Neutrophil (primary cell): ENCODE results near the gene WNT7B.

ENCODE experiments used
- H3K27ac ChIP-seq: fragments of 200-600 bp; sonication (generic); 2 replicates; pipeline ENCODE4 v1.5.1; 2016; ENCODE audit warnings: mild to moderate bottlenecking, moderate library complexity
- H3K27me3 ChIP-seq: fragments of 200-600 bp; sonication (generic); 2 replicates; pipeline ENCODE4 v1.6.0; 2016; ENCODE audit warnings: mild to moderate bottlenecking
- H3K36me3 ChIP-seq: fragments of 200-600 bp; sonication (generic); 2 replicates; pipeline ENCODE4 v1.5.1; 2017
- H3K4me1 ChIP-seq, 2 experiments: fragments of 200-600 bp in 1 of 2; sonication (generic) in 1 of 2; 1 replicate in 1 of 2; 2 replicates in 1 of 2; pipeline versions ENCODE4 v1.5.1 to v1.6.1; 2013 to 2016; ENCODE audit warnings: low read depth in 1 of 2, low read length in 1 of 2, mild to moderate bottlenecking in 1 of 2, moderate library complexity in 1 of 2; ENCODE audit not compliant: control insufficient read depth in 1 of 2, insufficient read depth in 1 of 2
- H3K4me3 ChIP-seq, 2 experiments: fragments of 200-600 bp in 1 of 2; sonication (generic) in 1 of 2; 1 replicate in 1 of 2; 2 replicates in 1 of 2; pipeline ENCODE4 v1.5.1; 2013 to 2016; ENCODE audit warnings: low read depth in 1 of 2, low read length in 1 of 2, mild to moderate bottlenecking in 1 of 2, moderate library complexity in 1 of 2
- H3K9me3 ChIP-seq: fragments of 200-600 bp; sonication (generic); 2 replicates; pipeline ENCODE4 v1.5.1; 2016
- CTCF ChIP-seq: fragments of 200-600 bp; sonication (generic); IDR thresholded peaks from 2 replicates; pipeline ENCODE4 v1.5.1; 2016; ENCODE audit warnings: antibody characterized with exemption

Gene WNT7B

GRCh38 chr22:45969801-45970470, 7.0 kb downstream of the WNT7B start:
- no peak overlapping the region for H3K27ac ChIP-seq
- H3K27me3 ChIP-seq: peaks cover 100% of the 10 kb centered on the region
- TF ChIP-seq CTCF: no peak
- H3K4me1 ChIP-seq: no peaks in the 10 kb centered on the region
- no peak overlapping the region for H3K4me3 ChIP-seq
- no peaks in the 10 kb centered on the region for H3K36me3 ChIP-seq
- H3K9me3 ChIP-seq: no peaks in the 10 kb centered on the region

GRCh38 chr22:45969414-45969799, 7.6 kb downstream of the WNT7B start:
- TF ChIP-seq CTCF: no peak
- H3K27ac ChIP-seq: no peak overlapping the region
- H3K27me3 ChIP-seq: peaks cover 100% of the 10 kb centered on the region
- H3K4me1 ChIP-seq: no peaks in the 10 kb centered on the region
- H3K36me3 ChIP-seq: no peaks in the 10 kb centered on the region
- no peak overlapping the region for H3K4me3 ChIP-seq
- no peaks in the 10 kb centered on the region for H3K9me3 ChIP-seq

- H3K36me3 ChIP-seq: no peaks in the 10 kb centered on the region
- no peak overlapping the region for H3K4me3 ChIP-seq
- no peaks in the 10 kb centered on the region for H3K9me3 ChIP-seq
- H3K27me3 ChIP-seq: peaks cover 100% of the 10 kb centered on the region
- H3K27ac ChIP-seq: no peak overlapping the region
- TF ChIP-seq CTCF: no peak
- H3K4me1 ChIP-seq: no peaks in the 10 kb centered on the region
Observed at GRCh38 chr22:45968751-45969413, 8.1 kb downstream of the WNT7B start.

GRCh38 chr22:45968003-45968650, 8.8 kb downstream of the WNT7B start:
- Histone ChIP-seq H3K4me3 (no peak overlapping the region), H3K27me3 (peaks cover 94% of the 10 kb centered on the region), H3K27ac (no peak overlapping the region), H3K9me3 (no peaks in the 10 kb centered on the region), H3K36me3 (no peaks in the 10 kb centered on the region), H3K4me1 (no peaks in the 10 kb centered on the region)
- TF ChIP-seq CTCF: no peak

- no peak overlapping the region for H3K4me3 ChIP-seq
- H3K27ac ChIP-seq: no peak overlapping the region
- TF ChIP-seq CTCF: no peak
- H3K36me3 ChIP-seq: no peaks in the 10 kb centered on the region
- no peaks in the 10 kb centered on the region for H3K9me3 ChIP-seq
- peaks cover 85% of the 10 kb centered on the region for H3K27me3 ChIP-seq
- no peaks in the 10 kb centered on the region for H3K4me1 ChIP-seq
Observed at GRCh38 chr22:45966895-45967365, 10.0 kb downstream of the WNT7B start.
